Heart left ventricle (tissue), 16 donors: ENCODE data around the gene RDH16. TPM values are rescaled to one million over a fixed set of nuclear protein-coding genes. Genes with fewer than 3 reads are reported as not detected.

Experiments used
- ATAC-seq, 4 donors: fragments of 200-7000 bp; cut with Tn5 transposase; one replicate each; pipeline ENCODE4 v1.9.1; 2020 to 2022; ENCODE audit warnings: moderate library complexity in 4 of 4, mild to moderate bottlenecking in 3 of 4, moderate number of reproducible peaks in 1 of 4
- DNase-seq, 5 donors: peaks; one replicate each; pipeline ENCODE4 v3.0.0-alpha.2; 2020
- H3K27ac ChIP-seq, 12 donors: fragments of 200-600 bp; sonication (generic) in 4 of 12; one replicate each; pipeline versions ENCODE4 v1.5.0 to v1.8.0; 2016 to 2022; ENCODE audit warnings: mild to moderate bottlenecking in 2 of 12
- H3K27me3 ChIP-seq, 9 donors: fragments of 200-600 bp; sonication (generic) in 2 of 9; one replicate each; pipeline versions ENCODE4 v1.5.1 to v1.8.0; 2016 to 2022; ENCODE audit warnings: mild to moderate bottlenecking in 3 of 9
- H3K36me3 ChIP-seq, 9 donors: fragments of 200-600 bp; sonication (generic) in 2 of 9; one replicate each; pipeline versions ENCODE4 v1.5.0 to v1.8.0; 2018 to 2022; ENCODE audit warnings: mild to moderate bottlenecking in 2 of 9
- H3K4me1 ChIP-seq, 12 donors: fragments of 200-600 bp; sonication (generic) in 4 of 12; one replicate each; pipeline versions ENCODE4 v1.5.0 to v1.8.0; 2016 to 2022; ENCODE audit warnings: mild to moderate bottlenecking in 3 of 12
- H3K4me3 ChIP-seq, 12 donors: fragments of 200-600 bp; sonication (generic) in 4 of 12; one replicate each; pipeline versions ENCODE4 v1.5.0 to v1.8.0; 2017 to 2022; ENCODE audit warnings: mild to moderate bottlenecking in 9 of 12, moderate library complexity in 4 of 12
- H3K9me3 ChIP-seq, 12 donors: fragments of 200-600 bp; sonication (generic) in 4 of 12; one replicate each; pipeline versions ENCODE4 v1.5.0 to v1.8.0; 2016 to 2022; ENCODE audit warnings: mild to moderate bottlenecking in 1 of 12
- POLR2A ChIP-seq, 2 donors: fragments of 450-650 bp; IDR thresholded peaks; one replicate each; pipeline ENCODE4 v1.6.1; 2017; ENCODE audit warnings: antibody characterized with exemption in 2 of 2, mild to moderate bottlenecking in 2 of 2, moderate library complexity in 2 of 2
- WGBS, 4 donors: extraction: QIAGEN DNeasy Blood & Tissue Kit in 2 of 4; methylation state at CpG; one replicate each; pipeline versions ENCODE4 v1.1.5 to v1.1.7; 2013 to 2018; 5-methylcytosine and 5-hydroxymethylcytosine counted together
- intact Hi-C, 10 donors: fragments of 100-400 bp; cut with DNase I; formaldehyde crosslinking; loops; one replicate each; pipeline versions ENCODE4 v1.11.1 to v1.14.2; 2022
- polyA plus RNA-seq, 2 donors: library from polyadenylated mRNA; stranded (reverse); fragments of 200-250 nt; gene quantifications; one replicate each; pipeline ENCODE4 v1.2.3, GENCODE V29; 2013
- total RNA-seq, 9 donors: library from RNA; depleted of rRNA in 2 of 9; stranded (reverse); fragments of >200 nt in 2 of 9; fragmentation: NEBNext Ultra II Directional in 3 of 9; extraction: Animal tissue kit (Norgen Biotek cat#: 25700) in 3 of 9; gene quantifications; one replicate each; pipeline versions ENCODE4 v1.1.0 to v1.2.4, GENCODE V29; 2016 to 2023
- TF ChIP-seq, protein P1 (sequence below), 12 donors: fragments of 200-600 bp; sonication (generic) in 4 of 12; IDR thresholded peaks; one replicate each; pipeline versions ENCODE4 v1.5.0 to v1.8.0; 2018 to 2022; ENCODE audit warnings: antibody characterized with exemption in 12 of 12, mild to moderate bottlenecking in 5 of 12
- donor health status: ischemic (EF 13 %, LVEDD 7.1; RV severe dilation, severe dysfunction).
- donor health status: healthy with polysubstance abuse.
- donor health status: DM: no; HTN: yes; CAD: no.
- donor health status: DM: no; HTN: no; CAD: no.
- donor health status: ischemic (EF 25% LVEDD 6.9; RV normal size, moderate dysfunction).
- donor health status: ischemic (EF 25% LVEDD 5.7; RV mildly dilated, moderate dysfunction).
- donor health status: healthy.
- donor health status: DM: yes; HTN: yes; CAD: no.
- donor health status: ischemic (EF 35%, LVEDD 5.7; RV mildly dilated, moderate dysfunction).
- donor health status: nonischemic (EF 11% LVEDD 7.7; RV severe dilation, severe dysfunction).
- donor health status: DM: yes; HTN: yes; CAD: no.
- donor health status: PGD.
- donor health status: ischemic (EF 29% LVEDD 5.4; RV normal size, mild dysfunction).
- donor health status: nonischemic (EF 23%, LVEDD 6.1; RV moderate dilation, normal function).

The RDH16 gene
- total and polyA plus RNA-seq, 11 donors, result 0.06 to 0.54 (median 0.16) TPM; not detected in 2

DNA sequence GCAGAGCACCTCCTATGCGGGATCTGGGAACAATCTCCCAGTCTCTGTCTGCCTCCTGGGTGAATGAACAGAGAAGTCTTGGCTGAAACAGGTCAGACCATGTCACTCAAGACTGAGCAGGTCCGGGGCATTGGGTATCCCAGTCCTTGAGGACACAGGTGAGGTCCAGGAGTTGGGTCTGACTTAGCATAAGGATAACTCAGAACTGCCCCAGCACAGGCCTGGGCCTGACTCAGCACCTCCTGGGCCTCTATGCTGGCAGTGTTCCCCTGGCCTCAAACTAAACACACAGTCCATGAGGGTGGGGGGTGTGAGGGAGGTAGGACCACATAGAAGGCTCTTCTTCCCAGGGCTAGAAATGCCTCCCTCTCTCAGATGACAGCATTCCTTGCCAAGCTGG lies 21.7 kb downstream of the RDH16 start:
- Histone ChIP-seq H3K9me3 (no peaks in the 10 kb centered on the region), H3K36me3 (no peaks in the 10 kb centered on the region), H3K4me3 (no peak overlapping the region), H3K27ac (no peak overlapping the region), H3K27me3 (no peaks in the 10 kb centered on the region), H3K4me1 (peaks cover 0 to 23% (median 0%) of the 10 kb centered on the region in 12 donors)
- WGBS, 4 donors, result 91 to 100% (median 97%) methylated on average over 1 to 2 of the region's 2 CpGs
- no peak for DNase-seq
- no peak for ATAC-seq
- intact Hi-C loops, result no loop called here
- TF ChIP-seq POLR2A (IDR thresholded peaks at IDR 0.05), result no peak
- TF ChIP-seq, protein P1, sequence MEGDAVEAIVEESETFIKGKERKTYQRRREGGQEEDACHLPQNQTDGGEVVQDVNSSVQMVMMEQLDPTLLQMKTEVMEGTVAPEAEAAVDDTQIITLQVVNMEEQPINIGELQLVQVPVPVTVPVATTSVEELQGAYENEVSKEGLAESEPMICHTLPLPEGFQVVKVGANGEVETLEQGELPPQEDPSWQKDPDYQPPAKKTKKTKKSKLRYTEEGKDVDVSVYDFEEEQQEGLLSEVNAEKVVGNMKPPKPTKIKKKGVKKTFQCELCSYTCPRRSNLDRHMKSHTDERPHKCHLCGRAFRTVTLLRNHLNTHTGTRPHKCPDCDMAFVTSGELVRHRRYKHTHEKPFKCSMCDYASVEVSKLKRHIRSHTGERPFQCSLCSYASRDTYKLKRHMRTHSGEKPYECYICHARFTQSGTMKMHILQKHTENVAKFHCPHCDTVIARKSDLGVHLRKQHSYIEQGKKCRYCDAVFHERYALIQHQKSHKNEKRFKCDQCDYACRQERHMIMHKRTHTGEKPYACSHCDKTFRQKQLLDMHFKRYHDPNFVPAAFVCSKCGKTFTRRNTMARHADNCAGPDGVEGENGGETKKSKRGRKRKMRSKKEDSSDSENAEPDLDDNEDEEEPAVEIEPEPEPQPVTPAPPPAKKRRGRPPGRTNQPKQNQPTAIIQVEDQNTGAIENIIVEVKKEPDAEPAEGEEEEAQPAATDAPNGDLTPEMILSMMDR (IDR thresholded peaks at IDR 0.05), result no peak

DNA sequence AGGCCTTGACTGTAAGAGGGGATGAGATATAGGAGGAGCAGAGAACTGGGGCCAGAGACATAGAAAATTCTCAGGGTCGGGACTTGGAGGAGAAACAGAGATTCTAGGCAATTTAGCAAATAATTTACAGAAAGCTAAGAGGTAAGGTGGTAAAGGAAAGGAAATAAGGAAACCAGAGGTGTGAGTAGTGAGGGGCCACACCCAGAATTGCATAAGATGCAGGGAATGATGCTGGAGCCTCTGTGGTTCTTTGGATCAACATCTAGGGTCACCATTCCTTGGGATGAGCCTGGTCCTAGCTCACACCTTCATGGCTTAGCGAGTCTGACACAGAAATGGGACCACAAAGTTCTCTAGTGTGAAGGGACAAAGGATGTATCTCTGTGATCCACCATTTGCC lies 22.3 kb downstream of the RDH16 start:
- peaks cover 0 to 23% (median 0%) of the 10 kb centered on the region in 12 donors for H3K4me1 ChIP-seq
- no peak overlapping the region for H3K27ac ChIP-seq
- 77 to 87% (median 83%) methylated on average over 2 of the region's 2 CpGs for WGBS, 4 donors
- H3K36me3 ChIP-seq, result no peaks in the 10 kb centered on the region
- no peaks in the 10 kb centered on the region for H3K9me3 ChIP-seq
- DNase-seq (no peak), ATAC-seq (no peak)
- H3K4me3 ChIP-seq, result no peak overlapping the region
- intact Hi-C loops, result no loop called here
- H3K27me3 ChIP-seq, result no peaks in the 10 kb centered on the region
- TF ChIP-seq, protein P1 (IDR thresholded peaks at IDR 0.05), result no peak
- TF ChIP-seq POLR2A (IDR thresholded peaks at IDR 0.05), result no peak

DNA sequence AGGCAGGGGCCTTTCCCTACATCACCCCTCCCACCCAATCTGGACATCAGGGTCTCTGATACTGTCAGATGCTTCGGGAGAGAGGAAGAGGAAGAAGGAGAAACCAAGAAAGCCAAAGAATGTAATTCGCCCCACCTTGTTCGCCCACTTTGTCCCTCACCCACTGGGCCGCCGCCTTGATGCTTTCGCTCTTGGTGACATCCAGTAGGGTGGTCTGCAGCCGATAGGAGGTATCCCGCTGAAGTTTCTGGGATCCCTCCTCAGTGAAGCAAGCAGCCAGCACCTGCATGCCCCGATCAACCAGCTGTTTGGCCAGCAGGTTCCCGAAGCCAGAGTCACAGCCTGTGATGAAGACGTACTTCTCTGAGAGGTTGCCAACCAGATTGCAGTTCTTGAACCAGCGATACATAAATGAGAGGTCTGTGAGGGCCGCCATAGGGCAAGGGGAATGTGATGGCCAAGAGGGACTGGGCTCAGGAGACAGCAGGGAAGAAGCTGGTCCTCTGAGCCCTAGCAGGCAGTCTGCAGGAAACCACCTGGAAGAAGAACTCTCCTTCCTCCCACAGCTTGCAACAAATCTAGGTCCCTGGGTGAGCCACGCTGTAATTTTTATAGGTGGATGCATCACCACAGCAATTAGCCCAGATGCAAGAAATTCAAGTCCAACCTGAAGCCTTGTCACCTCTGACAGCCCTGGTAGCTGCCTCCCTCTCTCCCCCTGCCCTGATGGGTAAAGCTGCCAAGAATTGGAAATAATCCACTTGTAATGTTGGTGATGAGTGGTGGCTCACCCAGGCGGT lies 23.4 kb downstream of the RDH16 start, which contains the start of gene SDR9C7:
Gene SDR9C7 (minus strand): TSS at position 583 of the 800 bp plus-strand sequence. CDS start 147 bp downstream, at position 436.
- no peak for DNase-seq
- peaks cover 0 to 23% (median 0%) of the 10 kb centered on the region in 12 donors for H3K4me1 ChIP-seq
- H3K27ac ChIP-seq, result peak within 1 kb of the TSS in 1 of 12 donors; percentile 88
- 88 to 92% (median 91%) methylated on average over 14 to 15 of the region's 15 CpGs for WGBS, 4 donors
- H3K36me3 ChIP-seq, result no peaks in the 10 kb centered on the region
- no peak within 1 kb of the TSS for H3K4me3 ChIP-seq
- H3K9me3 ChIP-seq, result no peaks in the 10 kb centered on the region
- ATAC-seq, result no peak
- TF ChIP-seq, protein P1 (IDR thresholded peaks at IDR 0.05), result no peak
- TF ChIP-seq POLR2A (IDR thresholded peaks at IDR 0.05), result no peak
- intact Hi-C loops, result no loop called here
- H3K27me3 ChIP-seq, result no peaks in the 10 kb centered on the region

DNA sequence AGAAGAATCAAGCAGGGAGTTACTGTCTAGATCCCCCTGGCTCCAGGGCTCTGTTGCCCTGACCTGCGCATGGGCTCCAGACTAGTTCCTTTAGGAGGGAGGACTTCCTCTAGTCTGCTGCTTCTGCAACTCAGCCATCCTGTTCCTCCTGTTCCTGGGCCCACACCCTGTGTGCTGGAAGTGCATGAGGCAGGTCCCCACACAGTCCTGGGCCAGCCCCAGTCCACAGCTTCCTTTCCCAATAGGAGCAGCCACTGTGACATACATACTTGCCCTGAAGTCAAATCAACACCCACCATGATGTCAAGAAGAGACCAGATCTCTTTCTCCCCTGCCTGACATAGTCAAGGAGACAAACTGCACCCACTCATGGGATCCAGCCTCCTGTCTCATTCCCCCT lies 24.5 kb downstream of the RDH16 start:
- 53 to 71% (median 61%) methylated on average over 1 of the region's 1 CpG for WGBS, 4 donors
- Histone ChIP-seq H3K27ac (peak overlapping the region in 1 of 12 donors; percentile 88), H3K4me3 (no peak overlapping the region), H3K4me1 (peaks cover 0 to 23% (median 0%) of the 10 kb centered on the region in 12 donors), H3K36me3 (no peaks in the 10 kb centered on the region), H3K9me3 (no peaks in the 10 kb centered on the region), H3K27me3 (no peaks in the 10 kb centered on the region)
- peak in 3 of 4 donors; percentile 47 to 78 (median 62) for ATAC-seq
- no peak for TF ChIP-seq POLR2A (IDR thresholded peaks at IDR 0.05)
- TF ChIP-seq, protein P1 (IDR thresholded peaks at IDR 0.05), result no peak
- intact Hi-C loops, result no loop called here
- DNase-seq, result peak in 2 of 5 donors; percentile 44 to 50
